NCI-H187 treated with DMSO at 0.1 percent for 48 hours (cell line): ENCODE data around the gene RAB27A.
"Not testable (repeated sequence)": the region's sequence is repeated elsewhere in the genome, so short reads cannot be mapped to it uniquely, and the experiment has no call there.

Experiments used
- DNase-seq: peaks from one replicate; lab custom pipeline; 2025; lab: John Stamatoyannopoulos, UW

RAB27A gene

GRCh38 chr15:55289746-55290527 lies at the start of gene RAB27A:
RAB27A (minus strand) TSS chr15:55289813; CDS start chr15:55234934, 54,879 bp downstream.
- no peak for DNase-seq

- no peak for DNase-seq
These were observed 47.5 kb upstream of the RAB27A start for GRCh38 chr15:55337160-55337559.

GRCh38 chr15:55334997-55335396 lies 45.4 kb upstream of the RAB27A start:
- DNase-seq, result no peak

- no peak for DNase-seq
These were observed 44.8 kb upstream of the RAB27A start for GRCh38 chr15:55334371-55334770.

- no peak for DNase-seq
These were observed 37.8 kb upstream of the RAB27A start for GRCh38 chr15:55327387-55327786.

GRCh38 chr15:55322467-55322866 lies 32.9 kb upstream of the RAB27A start:
- no peak for DNase-seq

GRCh38 chr15:55320963-55321362 lies 31.4 kb upstream of the RAB27A start:
- DNase-seq, result no peak

GRCh38 chr15:55320238-55320550 lies 30.6 kb upstream of the RAB27A start:
- no peak for DNase-seq

- DNase-seq, result no peak
These were observed 30.1 kb upstream of the RAB27A start for GRCh38 chr15:55319537-55320237.

- peak; percentile 14 for DNase-seq
These were observed 29.2 kb upstream of the RAB27A start, which contains the start of the genes PIGB and PIGBOS1 for GRCh38 chr15:55318588-55319494. PIGB (plus strand) TSS chr15:55319222; CDS start chr15:55319251, 29 bp downstream. PIGBOS1 (minus strand) TSS chr15:55319123; CDS start chr15:55317792, 1,331 bp downstream.

GRCh38 chr15:55302801-55303200 lies 13.2 kb upstream of the RAB27A start:
- DNase-seq, result not testable (repeated sequence)

- DNase-seq, result no peak
These were observed 7.7 kb upstream of the RAB27A start for GRCh38 chr15:55297315-55297714.

- no peak for DNase-seq
These were observed 980 bp upstream of the RAB27A start for GRCh38 chr15:55290528-55291057.

- DNase-seq, result no peak
These were observed 435 bp downstream of the RAB27A start for GRCh38 chr15:55289011-55289745.

GRCh38 chr15:55288006-55288717 lies 1.5 kb downstream of the RAB27A start:
- no peak for DNase-seq

GRCh38 chr15:55286442-55287189 lies 3.0 kb downstream of the RAB27A start:
- not testable (repeated sequence) for DNase-seq

GRCh38 chr15:55284426-55284825 lies 5.2 kb downstream of the RAB27A start:
- no peak for DNase-seq

GRCh38 chr15:55283379-55284147 lies 6.0 kb downstream of the RAB27A start:
- no peak for DNase-seq

GRCh38 chr15:55282284-55282833 lies 7.3 kb downstream of the RAB27A start:
- DNase-seq, result no peak
